ENCODE data around the gene LRMDA. TPM values are rescaled to one million over a fixed set of nuclear protein-coding genes. Genes with fewer than 3 reads are reported as not detected.

LRMDA gene
- total and polyA plus RNA-seq, 2 of the 13 experiments (the other 11 are each of a cell fraction or from before 2014, with no cell fraction given): 13.4 to 22.0 TPM

DNA sequence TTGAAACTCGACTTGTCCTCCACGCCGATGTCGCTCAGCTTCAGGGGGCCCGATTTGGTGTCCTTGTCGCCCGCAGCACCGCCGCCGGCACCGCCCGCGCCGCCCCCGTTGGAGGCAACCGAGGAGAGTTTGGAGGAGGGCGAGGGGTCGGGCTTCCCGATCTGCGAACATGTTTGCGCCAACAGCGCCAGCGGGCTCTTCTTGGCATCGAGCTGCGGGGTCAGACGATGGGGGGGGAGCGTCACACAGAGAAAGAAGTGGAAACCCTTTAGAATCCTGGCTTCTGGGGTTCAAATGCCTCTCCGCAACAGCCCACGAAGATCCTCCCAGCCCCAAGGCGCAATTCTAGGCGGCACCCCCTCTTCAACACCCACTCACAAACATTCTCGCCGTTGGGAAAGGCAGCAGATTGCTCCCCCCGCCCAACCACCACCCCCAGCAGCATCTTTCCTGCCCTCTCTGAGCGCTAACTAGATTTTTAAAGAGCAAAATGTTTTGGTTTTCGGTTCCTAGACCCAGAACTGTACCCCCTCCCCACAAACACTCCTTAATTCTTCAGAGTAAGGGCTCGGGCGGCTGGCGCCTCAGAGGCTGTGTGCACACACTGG, 31.2 kb upstream of the LRMDA start (continued):
- TF ChIP-seq, protein P1, sequence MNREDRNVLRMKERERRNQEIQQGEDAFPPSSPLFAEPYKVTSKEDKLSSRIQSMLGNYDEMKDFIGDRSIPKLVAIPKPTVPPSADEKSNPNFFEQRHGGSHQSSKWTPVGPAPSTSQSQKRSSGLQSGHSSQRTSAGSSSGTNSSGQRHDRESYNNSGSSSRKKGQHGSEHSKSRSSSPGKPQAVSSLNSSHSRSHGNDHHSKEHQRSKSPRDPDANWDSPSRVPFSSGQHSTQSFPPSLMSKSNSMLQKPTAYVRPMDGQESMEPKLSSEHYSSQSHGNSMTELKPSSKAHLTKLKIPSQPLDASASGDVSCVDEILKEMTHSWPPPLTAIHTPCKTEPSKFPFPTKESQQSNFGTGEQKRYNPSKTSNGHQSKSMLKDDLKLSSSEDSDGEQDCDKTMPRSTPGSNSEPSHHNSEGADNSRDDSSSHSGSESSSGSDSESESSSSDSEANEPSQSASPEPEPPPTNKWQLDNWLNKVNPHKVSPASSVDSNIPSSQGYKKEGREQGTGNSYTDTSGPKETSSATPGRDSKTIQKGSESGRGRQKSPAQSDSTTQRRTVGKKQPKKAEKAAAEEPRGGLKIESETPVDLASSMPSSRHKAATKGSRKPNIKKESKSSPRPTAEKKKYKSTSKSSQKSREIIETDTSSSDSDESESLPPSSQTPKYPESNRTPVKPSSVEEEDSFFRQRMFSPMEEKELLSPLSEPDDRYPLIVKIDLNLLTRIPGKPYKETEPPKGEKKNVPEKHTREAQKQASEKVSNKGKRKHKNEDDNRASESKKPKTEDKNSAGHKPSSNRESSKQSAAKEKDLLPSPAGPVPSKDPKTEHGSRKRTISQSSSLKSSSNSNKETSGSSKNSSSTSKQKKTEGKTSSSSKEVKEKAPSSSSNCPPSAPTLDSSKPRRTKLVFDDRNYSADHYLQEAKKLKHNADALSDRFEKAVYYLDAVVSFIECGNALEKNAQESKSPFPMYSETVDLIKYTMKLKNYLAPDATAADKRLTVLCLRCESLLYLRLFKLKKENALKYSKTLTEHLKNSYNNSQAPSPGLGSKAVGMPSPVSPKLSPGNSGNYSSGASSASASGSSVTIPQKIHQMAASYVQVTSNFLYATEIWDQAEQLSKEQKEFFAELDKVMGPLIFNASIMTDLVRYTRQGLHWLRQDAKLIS (CRISPR knock-in tag; IDR thresholded peaks at IDR 0.05): peak; percentile 53; the same call in 1 of the 2 replicates

DNA sequence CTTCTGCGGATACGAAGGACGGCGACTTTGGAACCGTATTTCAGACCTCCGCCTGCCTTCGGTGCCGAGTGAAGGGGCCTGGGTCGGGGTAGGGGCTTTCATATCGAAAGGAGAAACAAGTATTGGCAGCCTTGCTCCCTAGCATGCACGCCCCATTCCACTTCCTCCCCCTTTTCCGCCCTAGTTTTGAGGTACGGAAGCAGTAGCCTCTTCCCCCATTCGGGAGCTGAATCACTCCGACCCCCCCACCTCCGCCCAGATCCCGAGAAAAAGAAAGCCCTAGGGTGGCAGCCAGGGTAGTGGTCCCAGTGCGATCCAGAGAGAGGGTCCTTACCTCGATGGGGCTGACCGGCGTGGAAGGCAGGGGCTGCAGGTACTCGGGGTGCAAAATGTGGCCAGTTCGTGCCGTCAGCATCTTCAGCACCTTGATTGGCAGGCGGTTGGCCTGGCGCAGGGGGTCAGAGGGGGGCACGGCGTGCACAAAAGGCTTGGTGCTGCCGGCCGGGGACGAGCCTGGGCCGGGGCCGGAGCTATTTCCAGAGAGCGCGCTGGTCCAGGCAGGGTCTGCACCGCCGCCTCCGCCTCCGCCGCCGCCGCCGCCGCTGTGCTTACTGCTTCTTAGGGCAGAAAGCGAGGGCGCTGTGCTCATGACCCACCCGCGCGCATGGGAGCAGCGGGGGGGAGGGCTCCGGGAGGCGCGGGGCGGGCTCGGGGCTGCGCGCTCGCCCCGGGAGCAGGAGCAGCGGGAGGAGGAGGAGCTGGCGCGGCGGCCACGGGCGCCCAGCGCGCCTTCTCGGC, 30.5 kb upstream of the LRMDA start:
- H3K4me2 ChIP-seq (ENCODE audit: low read depth, low read length): peak overlapping the region; percentile 79
- H3K9me3 ChIP-seq (ENCODE audit: low read length): no peaks in the 10 kb centered on the region
- CTCF ChIA-PET (ENCODE audit: low intra/inter-chr PET ratio, low total read pairs): interaction anchor here (1.5 kb wide), 1 partner anchor 903 kb away, joined by 5 read pairs; no protein-coding TSS in a partner anchor
- H2AFZ ChIP-seq (ENCODE audit: low read length): no peak overlapping the region
- H3K4me1 ChIP-seq (ENCODE audit: insufficient read depth, low read length): peaks cover 21% of the 10 kb centered on the region
- peak overlapping the region; percentile 93 for H3K9ac ChIP-seq (ENCODE audit: insufficient read depth, low read depth, low read length)
- WGBS (ENCODE audit: low lambda C conversion rate): 1% methylated on average over 14 of the region's 68 CpGs
- no peak for FAIRE-seq
- H3K4me3 ChIP-seq (replicated peaks in 1 of 3; ENCODE audit: insufficient read depth in 1 of 3, low read depth in 2 of 3, low read length in 3 of 3): peak overlapping the region; percentile 100
- H3K79me2 ChIP-seq (ENCODE audit: insufficient read depth, low read length): peaks cover 55% of the 10 kb centered on the region
- peaks cover 5 to 21% of the 10 kb centered on the region in 2 experiments; a peak in 2 of 5 replicates for H3K36me3 ChIP-seq (replicated peaks in 1 of 2; ENCODE audit: control insufficient read depth in 1 of 2, insufficient read depth in 2 of 2, low read length in 2 of 2)
- POLR2A ChIA-PET: interaction anchor here (0.7 to 8.4 kb wide), 39 partner anchors 8 to 902 kb away, joined by 3 to 219 read pairs (median 5); partner anchors contain the start of genes COMTD1 and LRMDA
- ATAC-seq: no peak
- H3K27me3 ChIP-seq (ENCODE audit: control insufficient read depth in 1 of 2, insufficient read depth in 2 of 2, low read length in 2 of 2): no peaks in the 10 kb centered on the region; a peak in 1 of 5 replicates
- TSS peak; percentile 66 for BruUV-seq (replicated peaks)
- in situ Hi-C loops (cut with HindIII; ENCODE audit: extremely low pct_ligation_motif_present, low pct_unique_long_range_greater_than_20kb) (loop anchor here (5.0 kb wide), 1 partner anchor 371 kb away; no protein-coding TSS in a partner anchor), intact Hi-C loops (cut with micrococcal nuclease; ENCODE audit: unreplicated experiment) (loop anchor here (1.0 to 10.0 kb wide), 7 partner anchors 28 to 901 kb away; no protein-coding TSS in a partner anchor)
- H4K20me1 ChIP-seq (ENCODE audit: insufficient read depth, low read length): peaks cover 26% of the 10 kb centered on the region; the same call in 1 of the 2 replicates
- H3K27ac ChIP-seq (ENCODE audit: extremely low read length, insufficient read depth, low read length): peak overlapping the region; percentile 97
- DNase-seq (ENCODE audit: low spot score): no peak
- TF ChIP-seq GTF3A (CRISPR knock-in tag; conservative IDR thresholded peaks at IDR 0.05): no peak
- TF ChIP-seq SNAPC2 (CRISPR knock-in tag; IDR thresholded peaks at IDR 0.05): no peak
- no peak for TF ChIP-seq KAT8 (CRISPR knock-in tag; IDR thresholded peaks at IDR 0.05)
- TF ChIP-seq ISX (CRISPR knock-in tag; conservative IDR thresholded peaks at IDR 0.05): no peak
- no peak for TF ChIP-seq SPEN (CRISPR knock-in tag; IDR thresholded peaks at IDR 0.05; ENCODE audit: low read depth)
- TF ChIP-seq DMAP1 (CRISPR knock-in tag; IDR thresholded peaks at IDR 0.05): peak; percentile 3; the same call in 1 of the 2 replicates
- no peak for TF ChIP-seq ZNF558 (CRISPR knock-in tag; IDR thresholded peaks at IDR 0.05; ENCODE audit: borderline replicate concordance)
- TF ChIP-seq, protein P2, sequence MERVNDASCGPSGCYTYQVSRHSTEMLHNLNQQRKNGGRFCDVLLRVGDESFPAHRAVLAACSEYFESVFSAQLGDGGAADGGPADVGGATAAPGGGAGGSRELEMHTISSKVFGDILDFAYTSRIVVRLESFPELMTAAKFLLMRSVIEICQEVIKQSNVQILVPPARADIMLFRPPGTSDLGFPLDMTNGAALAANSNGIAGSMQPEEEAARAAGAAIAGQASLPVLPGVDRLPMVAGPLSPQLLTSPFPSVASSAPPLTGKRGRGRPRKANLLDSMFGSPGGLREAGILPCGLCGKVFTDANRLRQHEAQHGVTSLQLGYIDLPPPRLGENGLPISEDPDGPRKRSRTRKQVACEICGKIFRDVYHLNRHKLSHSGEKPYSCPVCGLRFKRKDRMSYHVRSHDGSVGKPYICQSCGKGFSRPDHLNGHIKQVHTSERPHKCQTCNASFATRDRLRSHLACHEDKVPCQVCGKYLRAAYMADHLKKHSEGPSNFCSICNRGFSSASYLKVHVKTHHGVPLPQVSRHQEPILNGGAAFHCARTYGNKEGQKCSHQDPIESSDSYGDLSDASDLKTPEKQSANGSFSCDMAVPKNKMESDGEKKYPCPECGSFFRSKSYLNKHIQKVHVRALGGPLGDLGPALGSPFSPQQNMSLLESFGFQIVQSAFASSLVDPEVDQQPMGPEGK (CRISPR knock-in tag; IDR thresholded peaks at IDR 0.05): no peak
- TF ChIP-seq, protein P3, sequence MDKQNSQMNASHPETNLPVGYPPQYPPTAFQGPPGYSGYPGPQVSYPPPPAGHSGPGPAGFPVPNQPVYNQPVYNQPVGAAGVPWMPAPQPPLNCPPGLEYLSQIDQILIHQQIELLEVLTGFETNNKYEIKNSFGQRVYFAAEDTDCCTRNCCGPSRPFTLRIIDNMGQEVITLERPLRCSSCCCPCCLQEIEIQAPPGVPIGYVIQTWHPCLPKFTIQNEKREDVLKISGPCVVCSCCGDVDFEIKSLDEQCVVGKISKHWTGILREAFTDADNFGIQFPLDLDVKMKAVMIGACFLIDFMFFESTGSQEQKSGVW (CRISPR knock-in tag; IDR thresholded peaks at IDR 0.05; ENCODE audit: borderline replicate concordance): no peak
- no peak for TF ChIP-seq YY1 (IDR thresholded peaks at IDR 0.05; ENCODE audit: insufficient read depth, insufficient replicate concordance, low read depth, low read length)
- TF ChIP-seq ASH2L (IDR thresholded peaks at IDR 0.05; ENCODE audit: insufficient read length, low read depth, low read length): no peak
- no peak for TF ChIP-seq GFI1 (CRISPR knock-in tag; IDR thresholded peaks at IDR 0.05; ENCODE audit: borderline replicate concordance)
- TF ChIP-seq KLF6 (CRISPR knock-in tag; IDR thresholded peaks at IDR 0.05): no peak

Measured in HepG2 (cell line).